ENCODE data around the gene SMIM24.
"Not testable (repeated sequence)": the region's sequence is repeated elsewhere in the genome, so short reads cannot be mapped to it uniquely, and the experiment has no call there.

Gene SMIM24

DNA sequence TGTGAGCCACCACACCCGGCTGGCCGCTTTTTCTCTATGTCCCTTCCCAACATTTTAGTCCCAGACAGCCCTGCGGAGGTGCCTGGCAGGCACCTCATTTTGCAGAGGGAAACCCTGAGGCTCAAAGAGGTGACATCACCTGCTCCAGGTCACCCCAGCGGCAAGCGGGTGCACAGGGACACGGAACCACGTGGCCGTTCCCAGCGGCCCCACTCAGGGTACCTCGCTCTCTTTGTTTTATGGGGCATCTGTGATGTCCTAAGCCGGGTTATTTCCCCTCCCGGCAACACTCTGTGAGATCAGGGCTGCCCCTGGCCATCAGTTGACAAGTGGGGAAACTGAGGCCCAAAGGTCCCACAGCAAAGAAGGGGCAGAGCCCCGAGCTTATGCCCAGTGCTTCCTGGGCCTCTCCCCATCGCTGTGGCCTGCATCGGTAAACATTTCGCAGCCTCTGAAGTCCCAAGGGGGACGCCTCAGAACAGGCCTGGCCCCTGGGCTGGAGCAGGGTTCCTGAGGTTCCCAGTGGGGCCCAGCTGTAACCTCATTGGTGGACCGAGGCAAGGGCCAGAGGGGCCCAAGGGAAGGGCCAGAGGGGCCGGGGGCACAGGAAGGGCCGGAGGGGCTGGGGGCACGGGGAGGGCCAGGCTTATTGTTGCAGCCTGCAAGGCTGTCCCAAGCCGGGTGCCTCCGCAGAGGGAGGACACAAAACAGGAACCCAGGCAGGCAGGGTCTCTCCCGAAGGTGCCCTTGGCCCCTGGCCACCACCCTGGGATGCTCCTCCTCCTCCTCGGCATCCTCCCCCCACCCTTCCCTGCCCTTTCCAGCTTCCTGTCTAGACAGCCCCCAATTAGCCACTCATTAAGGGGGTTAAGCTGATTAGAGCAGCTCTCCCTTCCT is 39.0 kb downstream of the SMIM24 start:
- intact Hi-C loops (cut with micrococcal nuclease) = no loop called here
- H3K4me1 Mint-ChIP-seq (ENCODE audit: low read depth) = peaks cover 12% of the 10 kb centered on the region
- H3K27me3 Mint-ChIP-seq = no peaks in the 10 kb centered on the region
- H3K36me3 Mint-ChIP-seq (ENCODE audit: low read depth) = peaks cover 95% of the 10 kb centered on the region
- peak overlapping the region; percentile 20 for H3K27ac Mint-ChIP-seq
- H3K9me3 Mint-ChIP-seq = no peaks in the 10 kb centered on the region
- no peak overlapping the region for H3K4me3 Mint-ChIP-seq

DNA sequence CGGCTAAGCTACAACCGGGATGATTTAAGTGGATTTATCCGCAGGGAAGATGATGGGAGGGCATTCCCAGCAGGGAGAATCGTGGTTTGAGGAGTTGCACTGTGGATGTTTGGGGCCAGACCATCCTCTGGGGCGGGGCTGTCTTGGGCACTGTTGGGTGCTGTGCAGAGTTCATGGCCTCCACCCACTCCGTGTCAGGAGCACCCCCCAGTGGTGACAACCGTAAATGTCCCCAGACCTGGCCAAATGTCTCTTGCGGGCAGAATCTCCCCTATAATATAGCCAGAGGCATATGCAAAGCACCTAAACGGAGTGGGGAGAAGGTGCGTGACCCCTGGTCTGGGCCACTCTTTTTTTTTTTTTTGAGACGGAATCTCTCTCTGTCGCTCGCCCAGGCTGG is 40.2 kb downstream of the SMIM24 start:
- Mint-ChIP-seq H3K9me3 (no peaks in the 10 kb centered on the region), H3K4me1 (ENCODE audit: low read depth) (peaks cover 21% of the 10 kb centered on the region), H3K4me3 (no peak overlapping the region), H3K27ac (no peak overlapping the region), H3K36me3 (ENCODE audit: low read depth) (peaks cover 95% of the 10 kb centered on the region), H3K27me3 (no peaks in the 10 kb centered on the region)
- intact Hi-C loops (cut with micrococcal nuclease) = loop anchor here (1.0 kb wide), 1 partner anchor 113 kb away; no protein-coding TSS in a partner anchor

DNA sequence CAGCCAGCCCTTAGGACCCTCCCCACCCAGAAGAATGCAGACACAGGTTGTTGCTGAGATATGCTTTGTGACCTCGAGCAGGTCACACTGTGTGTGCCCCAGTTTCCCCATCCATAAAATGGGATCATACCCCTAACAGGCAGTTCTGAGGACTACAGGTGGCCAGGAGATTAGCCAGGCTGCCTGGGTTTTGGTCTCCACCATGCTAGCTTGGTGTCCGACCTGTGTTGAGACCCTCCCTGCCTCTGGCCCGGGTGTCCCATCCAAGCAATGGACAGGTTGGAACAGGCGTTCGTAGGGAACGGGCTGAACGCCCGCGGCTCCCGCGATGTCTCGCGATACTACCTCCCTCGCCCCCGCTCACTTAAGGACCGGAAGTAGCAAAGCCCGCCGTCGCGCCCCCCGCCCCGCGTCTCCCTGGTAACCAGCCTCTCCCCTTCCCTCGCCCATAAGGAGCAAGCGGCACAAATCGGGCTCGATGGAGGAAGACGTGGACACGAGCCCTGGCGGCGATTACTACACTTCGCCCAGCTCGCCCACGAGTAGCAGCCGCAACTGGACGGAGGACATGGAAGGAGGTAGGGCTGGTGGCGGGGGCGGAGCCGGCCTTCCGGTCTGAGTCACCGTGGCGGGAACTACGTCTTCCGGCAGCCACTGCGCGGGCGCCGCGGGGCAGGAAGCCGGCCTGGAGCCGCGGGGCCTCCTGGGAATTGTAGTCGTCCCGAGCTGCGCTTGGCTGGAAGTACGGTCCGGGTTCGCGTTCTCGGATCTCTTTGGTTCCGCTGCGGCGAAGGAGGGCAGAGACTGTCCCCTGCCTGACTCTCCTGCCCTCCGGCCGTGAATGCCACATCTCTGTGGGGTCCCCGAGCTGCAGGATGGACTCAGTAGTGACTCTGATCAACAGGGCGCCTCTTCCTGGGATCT is 45.4 kb downstream of the SMIM24 start:
- H3K27ac Mint-ChIP-seq = peak overlapping the region; percentile 92
- intact Hi-C loops (cut with micrococcal nuclease) = loop anchor here (5.0 kb wide), 1 partner anchor 68 kb away; the partner anchor contains the start of gene NFIC
- peaks cover 37% of the 10 kb centered on the region for H3K4me1 Mint-ChIP-seq (ENCODE audit: low read depth)
- H3K4me3 Mint-ChIP-seq = peak overlapping the region; percentile 79
- peaks cover 82% of the 10 kb centered on the region for H3K36me3 Mint-ChIP-seq (ENCODE audit: low read depth)
- H3K9me3 Mint-ChIP-seq = peaks cover 11% of the 10 kb centered on the region
- H3K27me3 Mint-ChIP-seq = no peaks in the 10 kb centered on the region

DNA sequence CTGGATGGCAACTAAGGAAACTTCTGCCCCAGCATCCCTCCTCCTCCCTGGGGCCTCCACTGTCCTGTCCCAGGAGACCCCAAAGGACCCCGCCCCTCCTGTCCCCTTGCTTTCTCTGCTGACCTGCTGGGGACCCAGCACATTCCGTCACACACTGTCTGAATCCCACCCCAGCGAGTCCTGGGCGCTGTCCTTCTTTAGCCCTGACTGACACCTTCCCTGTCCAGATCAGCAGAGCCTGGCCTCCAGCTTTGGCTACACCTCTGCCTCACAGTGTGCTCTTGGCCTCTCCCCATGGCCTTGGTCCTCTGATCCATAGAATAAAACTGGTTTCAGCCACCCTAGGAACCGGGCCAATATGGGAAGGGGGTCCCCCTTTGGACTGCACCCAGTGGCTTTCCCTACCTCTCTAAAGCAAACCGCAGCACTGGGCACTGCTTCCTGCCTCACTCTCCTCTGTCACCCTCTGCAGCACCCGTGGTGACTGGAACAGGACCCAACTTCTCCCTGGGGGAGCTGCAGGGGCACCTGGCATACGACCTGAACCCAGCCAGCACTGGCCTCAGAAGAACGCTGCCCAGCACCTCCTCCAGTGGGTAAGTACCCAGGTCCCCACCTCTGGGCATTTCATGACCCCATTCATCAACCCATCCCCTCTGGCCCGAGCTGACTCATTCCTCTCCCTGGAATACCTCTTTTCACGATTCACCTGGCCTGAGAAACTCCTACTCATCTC is 46.4 kb downstream of the SMIM24 start:
- intact Hi-C loops (cut with micrococcal nuclease) = loop anchor here (5.0 kb wide), 1 partner anchor 67 kb away; the partner anchor contains the start of gene NFIC
- peak overlapping the region; percentile 79 for H3K4me3 Mint-ChIP-seq
- peak overlapping the region; percentile 92 for H3K27ac Mint-ChIP-seq
- H3K27me3 Mint-ChIP-seq = no peaks in the 10 kb centered on the region
- peaks cover 77% of the 10 kb centered on the region for H3K36me3 Mint-ChIP-seq (ENCODE audit: low read depth)
- peaks cover 44% of the 10 kb centered on the region for H3K4me1 Mint-ChIP-seq (ENCODE audit: low read depth)
- H3K9me3 Mint-ChIP-seq = peaks cover 11% of the 10 kb centered on the region

DNA sequence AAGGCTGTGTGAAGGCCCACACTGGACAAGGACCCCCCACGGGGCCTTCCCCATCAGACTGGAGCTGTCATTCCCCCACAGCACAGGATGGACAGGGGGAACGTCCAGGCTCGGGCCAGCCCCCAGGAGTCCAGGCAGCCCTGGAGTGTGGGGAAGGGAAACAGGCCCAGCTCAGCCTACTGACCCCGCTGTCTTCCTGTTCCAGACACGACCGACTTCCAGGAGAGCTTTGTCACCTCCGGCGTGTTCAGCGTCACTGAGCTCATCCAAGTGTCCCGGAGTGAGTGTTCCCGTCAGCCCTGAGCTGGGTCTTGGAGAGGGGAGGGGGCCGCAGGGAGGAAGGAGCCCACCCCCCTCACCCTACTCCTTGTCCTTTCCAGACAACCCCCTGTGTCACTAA is 47.0 kb downstream of the SMIM24 start:
- H3K36me3 Mint-ChIP-seq (ENCODE audit: low read depth) = peaks cover 71% of the 10 kb centered on the region
- no peak overlapping the region for H3K4me3 Mint-ChIP-seq
- intact Hi-C loops (cut with micrococcal nuclease) = loop anchor here (5.0 kb wide), 1 partner anchor 66 kb away; the partner anchor contains the start of gene NFIC
- peaks cover 11% of the 10 kb centered on the region for H3K9me3 Mint-ChIP-seq
- peak overlapping the region; percentile 92 for H3K27ac Mint-ChIP-seq
- H3K4me1 Mint-ChIP-seq (ENCODE audit: low read depth) = peaks cover 51% of the 10 kb centered on the region
- no peaks in the 10 kb centered on the region for H3K27me3 Mint-ChIP-seq

DNA sequence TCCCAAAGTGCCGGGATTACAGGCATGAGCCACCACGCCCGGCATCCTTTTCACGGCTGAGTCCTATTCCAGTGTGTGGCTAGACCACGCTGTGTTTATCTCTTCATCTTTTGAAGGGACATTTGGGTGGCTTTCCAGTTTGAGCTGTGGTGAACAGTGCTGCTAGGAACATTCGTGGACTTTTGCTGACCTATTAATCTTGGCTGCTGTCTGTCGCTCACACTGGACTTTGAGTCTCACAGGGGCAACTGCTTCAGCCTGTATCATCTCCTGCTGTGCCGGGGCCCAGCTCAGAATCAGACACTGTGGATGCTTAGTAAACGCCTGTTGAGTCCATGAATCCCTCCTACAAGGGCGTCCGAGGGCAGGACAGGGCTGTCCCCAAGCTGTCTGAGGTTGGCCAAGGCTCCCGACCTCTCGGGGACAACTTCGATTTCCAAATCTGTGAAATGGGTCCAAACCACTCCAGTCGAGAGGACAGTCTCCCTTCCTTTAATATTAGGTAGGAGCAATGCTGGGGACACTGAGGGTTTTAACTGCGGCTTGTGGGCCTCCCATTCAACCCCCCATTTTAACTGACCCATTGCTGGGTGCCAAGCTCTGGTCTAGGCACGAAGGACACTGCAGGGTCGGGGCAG is 48.4 kb downstream of the SMIM24 start:
- no peaks in the 10 kb centered on the region for H3K27me3 Mint-ChIP-seq
- intact Hi-C loops (cut with micrococcal nuclease) = loop anchor here (5.0 kb wide), 1 partner anchor 65 kb away; the partner anchor contains the start of gene NFIC
- peaks cover 15% of the 10 kb centered on the region for H3K9me3 Mint-ChIP-seq
- peaks cover 65% of the 10 kb centered on the region for H3K4me1 Mint-ChIP-seq (ENCODE audit: low read depth)
- H3K27ac Mint-ChIP-seq = no peak overlapping the region
- H3K36me3 Mint-ChIP-seq (ENCODE audit: low read depth) = peaks cover 64% of the 10 kb centered on the region
- no peak overlapping the region for H3K4me3 Mint-ChIP-seq

DNA sequence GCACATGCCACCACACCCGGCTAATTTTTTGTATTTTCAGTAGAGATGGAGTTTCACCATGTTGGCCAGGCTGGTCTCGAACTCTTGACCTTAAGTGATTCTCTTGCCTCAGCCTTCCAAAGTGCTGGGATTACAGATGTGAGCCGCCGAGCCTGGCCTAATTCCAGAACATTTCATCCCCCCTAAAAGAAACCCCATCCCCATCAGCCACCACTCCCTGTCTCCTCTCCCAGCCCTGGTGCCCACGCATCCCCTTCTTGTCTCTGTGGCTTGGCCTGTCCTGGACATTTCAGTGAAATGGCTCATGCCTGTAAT is 50.0 kb downstream of the SMIM24 start:
- H3K27me3 Mint-ChIP-seq, H3K4me3 Mint-ChIP-seq: not testable (repeated sequence)
- Mint-ChIP-seq H3K36me3 (ENCODE audit: low read depth) (peaks cover 63% of the 10 kb centered on the region), H3K4me1 (ENCODE audit: low read depth) (peaks cover 67% of the 10 kb centered on the region), H3K27ac (peak overlapping the region; percentile 66), H3K9me3 (peaks cover 22% of the 10 kb centered on the region)
- intact Hi-C loops (cut with micrococcal nuclease) = loop anchor here (5.0 kb wide), 1 partner anchor 63 kb away; the partner anchor contains the start of gene NFIC

- H3K4me3 Mint-ChIP-seq = no peak overlapping the region
- H3K36me3 Mint-ChIP-seq (ENCODE audit: low read depth) = peaks cover 58% of the 10 kb centered on the region
- peaks cover 11% of the 10 kb centered on the region for H3K9me3 Mint-ChIP-seq
- intact Hi-C loops (cut with micrococcal nuclease) = loop anchor here (5.0 kb wide), 1 partner anchor 84 kb away; no protein-coding TSS in a partner anchor
- no peak overlapping the region for H3K27ac Mint-ChIP-seq
- no peaks in the 10 kb centered on the region for H3K27me3 Mint-ChIP-seq
- H3K4me1 Mint-ChIP-seq (ENCODE audit: low read depth) = peaks cover 46% of the 10 kb centered on the region
Observed at GRCh38 chr19:3426433-3426832, 53.9 kb downstream of the SMIM24 start.
